Endodermal cell (in vitro differentiated cells): ENCODE measurements around the gene CAPN11. TPM values are rescaled to one million over a fixed set of nuclear protein-coding genes. Genes with fewer than 3 reads are reported as not detected.

Experiments used
- DNase-seq: peaks from one replicate; pipeline ENCODE4 v3.0.0-alpha.2; 2017
- H3K27ac ChIP-seq: 2 replicates; pipeline ENCODE4 v1.5.1; 2013; ENCODE audit warnings: mild to moderate bottlenecking, low read depth, low read length, moderate library complexity
- H3K27me3 ChIP-seq: 2 replicates; pipeline ENCODE4 v1.6.1; 2013; ENCODE audit warnings: mild to moderate bottlenecking, low read length, moderate library complexity; ENCODE audit not compliant: insufficient read depth, control insufficient read depth, poor library complexity, severe bottlenecking
- H3K36me3 ChIP-seq: 2 replicates; pipeline ENCODE4 v1.7.0; 2013; ENCODE audit warnings: mild to moderate bottlenecking, low read length, moderate library complexity; ENCODE audit not compliant: control insufficient read depth, insufficient read depth
- H3K4me1 ChIP-seq: one replicate; pipeline ENCODE4 v1.7.0; 2013; ENCODE audit warnings: low read length; ENCODE audit not compliant: control insufficient read depth, insufficient read depth
- H3K4me3 ChIP-seq: 2 replicates; pipeline ENCODE4 v1.5.1; 2013; ENCODE audit warnings: mild to moderate bottlenecking, low read length, moderate library complexity
- H3K9ac ChIP-seq: 2 replicates; pipeline ENCODE4 v1.6.1; 2013; ENCODE audit warnings: mild to moderate bottlenecking, low read length, moderate library complexity; ENCODE audit not compliant: poor library complexity, severe bottlenecking; ENCODE audit errors: extremely low read depth
- H3K9me3 ChIP-seq: 2 replicates; pipeline ENCODE4 v1.6.1; 2013; ENCODE audit warnings: mild to moderate bottlenecking, low read length, moderate library complexity; ENCODE audit not compliant: control insufficient read depth
- H3K27ac Mint-ChIP-seq: 2 replicates; pipeline ENCODE4 v1.8.0; 2020; ENCODE audit warnings: mixed read lengths
- H3K27me3 Mint-ChIP-seq: 2 replicates; pipeline ENCODE4 v1.8.0; 2021; ENCODE audit warnings: mild to moderate bottlenecking, mixed read lengths; ENCODE audit not compliant: insufficient read depth
- H3K36me3 Mint-ChIP-seq: 2 replicates; pipeline ENCODE4 v1.8.0; 2020; ENCODE audit warnings: low read depth, mixed read lengths
- H3K4me1 Mint-ChIP-seq: 2 replicates; pipeline ENCODE4 v1.8.0; 2020; ENCODE audit warnings: mixed read lengths
- H3K4me3 Mint-ChIP-seq: 2 replicates; pipeline ENCODE4 v1.8.0; 2020; ENCODE audit warnings: mild to moderate bottlenecking, moderate library complexity, mixed read lengths
- H3K9me3 Mint-ChIP-seq: 2 replicates; pipeline ENCODE4 v1.8.0; 2020; ENCODE audit warnings: mild to moderate bottlenecking, mixed read lengths
- WGBS, 2 experiments: methylation state at CpG; one replicate each; pipeline versions ENCODE4 v1.1.5 to v1.1.7; 2013; ENCODE audit warnings: missing lambda C conversion rate in 2 of 2, mixed read lengths in 1 of 2; ENCODE audit not compliant: insufficient coverage in 1 of 2, insufficient read length in 1 of 2; 5-methylcytosine and 5-hydroxymethylcytosine counted together
- total RNA-seq, 2 donors: library from RNA; stranded (reverse); fragmentation: NEBNext Ultra II Directional in 1 of 2; extraction: Animal tissue kit (Norgen Biotek cat#: 25700) in 1 of 2; gene quantifications; 2 replicates in 1 of 2; 3 replicates in 1 of 2; pipeline ENCODE4 v1.2.1, GENCODE V29; 2021
- TF ChIP-seq, protein P1 (sequence below): fragments of 200-600 bp; sonication (generic); conservative IDR thresholded peaks from 2 replicates; pipeline ENCODE4 v1.5.0; 2021; ENCODE audit warnings: antibody characterized with exemption, mild to moderate bottlenecking

Gene CAPN11
- total RNA-seq, 2 donors from 2014 or later, result 0.53 to 1.2 TPM

DNA sequence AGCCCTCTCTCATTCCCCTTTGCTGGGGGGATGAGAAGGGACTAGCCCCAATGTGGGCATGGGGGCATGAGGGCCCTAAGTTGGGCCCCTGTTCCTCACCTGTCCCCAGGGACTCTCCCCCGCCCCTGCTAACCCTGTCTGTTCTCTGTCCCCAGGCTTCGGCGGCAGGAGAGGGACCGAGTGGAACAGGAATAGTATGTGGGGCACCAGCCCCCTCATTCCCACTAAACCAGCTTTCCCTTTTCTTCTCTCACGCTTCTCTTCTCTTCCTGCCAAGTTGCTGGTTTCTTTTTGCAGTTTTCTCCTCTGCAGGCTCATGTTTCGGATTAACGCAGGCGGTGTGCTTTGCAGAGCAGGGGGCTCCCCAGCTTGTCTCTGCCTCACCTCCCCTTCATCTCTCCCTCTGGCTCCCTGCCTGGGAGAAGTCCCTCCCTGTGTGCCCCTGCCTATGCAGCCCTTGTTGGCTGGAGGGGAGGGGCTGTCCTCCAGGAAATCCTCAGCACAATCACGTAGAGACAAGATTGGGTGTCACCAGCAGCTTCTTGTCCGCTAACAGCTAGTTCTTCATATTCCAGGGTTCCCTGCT is 23.4 kb upstream of the CAPN11 start:
- Mint-ChIP-seq H3K4me3 (no peak overlapping the region), H3K4me1 (peaks cover 19% of the 10 kb centered on the region)

DNA sequence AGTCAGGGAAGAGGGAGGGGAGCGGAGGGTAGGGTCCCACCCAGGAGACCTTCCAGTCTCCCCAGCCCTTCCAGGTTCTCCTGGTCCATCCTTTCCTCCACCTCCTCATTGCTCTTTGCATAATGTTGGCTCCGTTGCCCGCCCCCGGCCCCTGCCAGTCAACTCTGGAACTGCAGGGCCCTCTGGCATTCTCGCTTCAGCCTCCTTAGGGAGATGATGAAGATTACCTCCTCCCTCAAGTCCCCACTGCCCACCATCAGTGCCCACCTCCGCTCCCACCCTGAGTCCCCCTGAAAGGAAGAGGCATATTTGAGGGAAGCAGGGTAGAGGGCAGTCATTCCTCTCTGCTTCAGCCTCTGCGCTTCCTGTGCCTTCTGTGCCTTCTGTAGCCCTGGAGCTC is 22.7 kb upstream of the CAPN11 start:
- Mint-ChIP-seq H3K4me1 (peaks cover 19% of the 10 kb centered on the region), H3K27ac (no peak overlapping the region), H3K27me3 (no peaks in the 10 kb centered on the region), H3K4me3 (no peak overlapping the region), H3K9me3 (no peaks in the 10 kb centered on the region), H3K36me3 (peaks cover 40% of the 10 kb centered on the region)
- no peak overlapping the region for H3K4me3 ChIP-seq
- no peaks in the 10 kb centered on the region for H3K27me3 ChIP-seq
- no peak overlapping the region for H3K9ac ChIP-seq
- no peaks in the 10 kb centered on the region for H3K4me1 ChIP-seq
- H3K9me3 ChIP-seq, result no peaks in the 10 kb centered on the region
- TF ChIP-seq, protein P1, sequence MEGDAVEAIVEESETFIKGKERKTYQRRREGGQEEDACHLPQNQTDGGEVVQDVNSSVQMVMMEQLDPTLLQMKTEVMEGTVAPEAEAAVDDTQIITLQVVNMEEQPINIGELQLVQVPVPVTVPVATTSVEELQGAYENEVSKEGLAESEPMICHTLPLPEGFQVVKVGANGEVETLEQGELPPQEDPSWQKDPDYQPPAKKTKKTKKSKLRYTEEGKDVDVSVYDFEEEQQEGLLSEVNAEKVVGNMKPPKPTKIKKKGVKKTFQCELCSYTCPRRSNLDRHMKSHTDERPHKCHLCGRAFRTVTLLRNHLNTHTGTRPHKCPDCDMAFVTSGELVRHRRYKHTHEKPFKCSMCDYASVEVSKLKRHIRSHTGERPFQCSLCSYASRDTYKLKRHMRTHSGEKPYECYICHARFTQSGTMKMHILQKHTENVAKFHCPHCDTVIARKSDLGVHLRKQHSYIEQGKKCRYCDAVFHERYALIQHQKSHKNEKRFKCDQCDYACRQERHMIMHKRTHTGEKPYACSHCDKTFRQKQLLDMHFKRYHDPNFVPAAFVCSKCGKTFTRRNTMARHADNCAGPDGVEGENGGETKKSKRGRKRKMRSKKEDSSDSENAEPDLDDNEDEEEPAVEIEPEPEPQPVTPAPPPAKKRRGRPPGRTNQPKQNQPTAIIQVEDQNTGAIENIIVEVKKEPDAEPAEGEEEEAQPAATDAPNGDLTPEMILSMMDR, result peak; percentile 52
- peaks cover 17% of the 10 kb centered on the region for H3K36me3 ChIP-seq
- 71 to 85% methylated on average over 1 to 6 of the region's 7 CpGs for WGBS, 2 experiments
- no peak for DNase-seq
- no peak overlapping the region for H3K27ac ChIP-seq

More for the DNA sequence above, 23.4 kb upstream of the CAPN11 start:
- H3K36me3 Mint-ChIP-seq, result peaks cover 34% of the 10 kb centered on the region
- Histone ChIP-seq H3K4me1 (no peaks in the 10 kb centered on the region), H3K9ac (no peak overlapping the region), H3K27ac (no peak overlapping the region), H3K27me3 (no peaks in the 10 kb centered on the region), H3K9me3 (no peaks in the 10 kb centered on the region), H3K36me3 (peaks cover 10% of the 10 kb centered on the region), H3K4me3 (no peak overlapping the region)
- no peaks in the 10 kb centered on the region for H3K27me3 Mint-ChIP-seq
- TF ChIP-seq, protein P1, result no peak
- WGBS, 2 experiments, result 79 to 92% methylated on average over 8 to 10 of the region's 10 CpGs
- no peak overlapping the region for H3K27ac Mint-ChIP-seq
- DNase-seq, result no peak
- H3K9me3 Mint-ChIP-seq, result no peaks in the 10 kb centered on the region

- H3K27me3 Mint-ChIP-seq, result no peaks in the 10 kb centered on the region
- Histone ChIP-seq H3K9me3 (no peaks in the 10 kb centered on the region), H3K4me3 (no peak overlapping the region), H3K27ac (no peak overlapping the region), H3K4me1 (no peaks in the 10 kb centered on the region), H3K9ac (no peak overlapping the region), H3K36me3 (peaks cover 40% of the 10 kb centered on the region), H3K27me3 (no peaks in the 10 kb centered on the region)
- peaks cover 6% of the 10 kb centered on the region for H3K4me1 Mint-ChIP-seq
- no peak for DNase-seq
- TF ChIP-seq, protein P1, result no peak
- H3K36me3 Mint-ChIP-seq, result peaks cover 64% of the 10 kb centered on the region
- H3K27ac Mint-ChIP-seq, result no peak overlapping the region
- H3K4me3 Mint-ChIP-seq, result no peak overlapping the region
- no peaks in the 10 kb centered on the region for H3K9me3 Mint-ChIP-seq
- 71 to 89% methylated on average over 3 to 6 of the region's 6 CpGs for WGBS, 2 experiments
Measured at GRCh38 chr6:44138717-44139350, 19.8 kb upstream of the CAPN11 start.
